ENCODE measurements around the gene AUTS2.
A peak's percentile ranks its signal among the peaks of the same experiment; 100 is the strongest.

Gene AUTS2

DNA sequence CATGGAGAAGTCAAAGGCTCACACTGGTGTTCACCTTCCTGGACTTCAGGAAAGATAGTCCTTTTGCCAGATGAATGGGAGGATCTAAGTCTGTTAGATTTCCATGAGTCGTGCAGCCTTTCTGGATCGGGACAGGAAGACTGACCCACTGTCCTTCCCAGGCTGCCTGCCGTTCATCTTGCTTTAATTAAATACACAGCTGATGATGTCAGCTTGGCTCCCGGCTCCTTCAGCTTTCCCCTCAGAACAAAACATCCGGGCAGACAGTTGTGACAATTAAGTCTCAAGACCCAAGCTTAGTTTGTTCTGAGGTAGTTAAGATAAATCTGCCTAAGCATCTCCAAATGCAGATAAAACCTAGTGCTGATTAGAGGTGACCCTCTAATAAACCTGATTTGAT lies 58.6 kb downstream of the AUTS2 start:
- peak overlapping the region; percentile 24 for H3K27ac ChIP-seq (ENCODE audit: low read length)
- peak overlapping the region in 1 of 2 donors; percentile 22 for H3K4me3 ChIP-seq (ENCODE audit: low read length in 2 of 2)
- no peaks in the 10 kb centered on the region for H3K36me3 ChIP-seq (ENCODE audit: control insufficient read depth in 2 of 2, insufficient read depth in 2 of 2, low read length in 2 of 2)
- H3K9ac ChIP-seq (ENCODE audit: low read length in 2 of 2): no peak overlapping the region
- peaks cover 29% of the 10 kb centered on the region for H3K4me1 ChIP-seq (ENCODE audit: control insufficient read depth, insufficient read depth, low read length)
- no peaks in the 10 kb centered on the region for H3K27me3 ChIP-seq (ENCODE audit: control insufficient read depth in 1 of 2, insufficient read depth in 2 of 2, low read length in 2 of 2)
- no peaks in the 10 kb centered on the region for H3K9me3 ChIP-seq (ENCODE audit: control insufficient read depth in 2 of 2, low read length in 2 of 2)

DNA sequence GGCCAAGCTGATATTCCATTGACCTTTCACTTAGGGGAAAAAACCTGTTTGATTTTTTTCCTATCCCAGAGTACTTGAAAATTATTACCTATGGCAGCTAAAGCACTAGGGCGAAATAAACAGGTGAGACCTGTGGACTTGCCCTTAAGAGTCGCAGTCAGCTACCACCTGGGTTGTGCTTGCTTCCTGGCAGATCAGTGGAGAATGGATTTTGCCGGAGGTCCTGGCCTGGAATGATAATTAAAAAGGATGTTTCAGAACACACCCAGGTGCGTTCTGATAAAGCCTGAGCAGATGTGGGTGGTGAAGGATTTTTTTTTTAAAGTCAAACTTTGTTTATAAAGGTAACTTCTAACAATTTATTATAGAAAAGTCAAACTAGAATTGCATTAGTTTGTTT lies 59.1 kb downstream of the AUTS2 start:
- Histone ChIP-seq H3K9me3 (ENCODE audit: control insufficient read depth in 2 of 2, low read length in 2 of 2) (no peaks in the 10 kb centered on the region), H3K4me3 (ENCODE audit: low read length in 2 of 2) (no peak overlapping the region), H3K4me1 (ENCODE audit: control insufficient read depth, insufficient read depth, low read length) (peaks cover 29% of the 10 kb centered on the region), H3K36me3 (ENCODE audit: control insufficient read depth in 2 of 2, insufficient read depth in 2 of 2, low read length in 2 of 2) (no peaks in the 10 kb centered on the region), H3K27ac (ENCODE audit: low read length) (no peak overlapping the region), H3K27me3 (ENCODE audit: control insufficient read depth in 1 of 2, insufficient read depth in 2 of 2, low read length in 2 of 2) (no peaks in the 10 kb centered on the region), H3K9ac (ENCODE audit: low read length in 2 of 2) (no peak overlapping the region)

- peaks cover 29% of the 10 kb centered on the region for H3K4me1 ChIP-seq (ENCODE audit: control insufficient read depth, insufficient read depth, low read length)
- no peak overlapping the region for H3K9ac ChIP-seq (ENCODE audit: low read length in 2 of 2)
- no peak overlapping the region for H3K4me3 ChIP-seq (ENCODE audit: low read length in 2 of 2)
- no peaks in the 10 kb centered on the region for H3K27me3 ChIP-seq (ENCODE audit: control insufficient read depth in 1 of 2, insufficient read depth in 2 of 2, low read length in 2 of 2)
- H3K9me3 ChIP-seq (ENCODE audit: control insufficient read depth in 2 of 2, low read length in 2 of 2): no peaks in the 10 kb centered on the region
- H3K27ac ChIP-seq (ENCODE audit: low read length): no peak overlapping the region
- no peaks in the 10 kb centered on the region for H3K36me3 ChIP-seq (ENCODE audit: control insufficient read depth in 2 of 2, insufficient read depth in 2 of 2, low read length in 2 of 2)
Measured at GRCh38 chr7:69657985-69658384, 59.7 kb downstream of the AUTS2 start.

- H3K4me3 ChIP-seq (ENCODE audit: low read length in 2 of 2): no peak overlapping the region
- no peak overlapping the region for H3K9ac ChIP-seq (ENCODE audit: low read length in 2 of 2)
- H3K36me3 ChIP-seq (ENCODE audit: control insufficient read depth in 2 of 2, insufficient read depth in 2 of 2, low read length in 2 of 2): no peaks in the 10 kb centered on the region
- peaks cover 20% of the 10 kb centered on the region for H3K4me1 ChIP-seq (ENCODE audit: control insufficient read depth, insufficient read depth, low read length)
- H3K27me3 ChIP-seq (ENCODE audit: control insufficient read depth in 1 of 2, insufficient read depth in 2 of 2, low read length in 2 of 2): no peaks in the 10 kb centered on the region
- H3K27ac ChIP-seq (ENCODE audit: low read length): no peak overlapping the region
- H3K9me3 ChIP-seq (ENCODE audit: control insufficient read depth in 2 of 2, low read length in 2 of 2): no peaks in the 10 kb centered on the region
Measured at GRCh38 chr7:69659983-69660382, 61.7 kb downstream of the AUTS2 start.

DNA sequence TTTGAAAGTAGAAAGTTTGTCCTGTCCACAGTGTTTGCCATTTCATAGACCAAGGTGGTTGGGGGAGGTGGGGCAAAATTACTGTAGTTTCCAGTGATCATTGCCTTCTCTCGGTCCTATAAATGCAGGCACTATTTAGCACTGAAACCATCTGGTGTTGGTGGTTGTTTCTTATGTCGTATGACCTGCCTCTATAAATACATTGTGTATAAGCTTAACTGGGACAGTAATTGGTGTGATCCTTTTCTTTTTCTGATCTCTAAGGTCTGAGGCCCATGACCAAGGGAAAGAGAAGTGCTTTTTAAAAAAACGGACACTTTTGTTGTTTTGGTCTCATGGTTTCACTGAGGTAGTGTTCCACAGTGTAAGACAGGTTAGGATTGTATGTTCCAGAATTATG lies 63.1 kb downstream of the AUTS2 start:
- H3K36me3 ChIP-seq (ENCODE audit: control insufficient read depth in 2 of 2, insufficient read depth in 2 of 2, low read length in 2 of 2): no peaks in the 10 kb centered on the region
- H3K27ac ChIP-seq (ENCODE audit: low read length): no peak overlapping the region
- no peaks in the 10 kb centered on the region for H3K27me3 ChIP-seq (ENCODE audit: control insufficient read depth in 1 of 2, insufficient read depth in 2 of 2, low read length in 2 of 2)
- H3K4me1 ChIP-seq (ENCODE audit: control insufficient read depth, insufficient read depth, low read length): peaks cover 8% of the 10 kb centered on the region
- H3K9me3 ChIP-seq (ENCODE audit: control insufficient read depth in 2 of 2, low read length in 2 of 2): no peaks in the 10 kb centered on the region
- H3K9ac ChIP-seq (ENCODE audit: low read length in 2 of 2): no peak overlapping the region
- H3K4me3 ChIP-seq (ENCODE audit: low read length in 2 of 2): no peak overlapping the region

DNA sequence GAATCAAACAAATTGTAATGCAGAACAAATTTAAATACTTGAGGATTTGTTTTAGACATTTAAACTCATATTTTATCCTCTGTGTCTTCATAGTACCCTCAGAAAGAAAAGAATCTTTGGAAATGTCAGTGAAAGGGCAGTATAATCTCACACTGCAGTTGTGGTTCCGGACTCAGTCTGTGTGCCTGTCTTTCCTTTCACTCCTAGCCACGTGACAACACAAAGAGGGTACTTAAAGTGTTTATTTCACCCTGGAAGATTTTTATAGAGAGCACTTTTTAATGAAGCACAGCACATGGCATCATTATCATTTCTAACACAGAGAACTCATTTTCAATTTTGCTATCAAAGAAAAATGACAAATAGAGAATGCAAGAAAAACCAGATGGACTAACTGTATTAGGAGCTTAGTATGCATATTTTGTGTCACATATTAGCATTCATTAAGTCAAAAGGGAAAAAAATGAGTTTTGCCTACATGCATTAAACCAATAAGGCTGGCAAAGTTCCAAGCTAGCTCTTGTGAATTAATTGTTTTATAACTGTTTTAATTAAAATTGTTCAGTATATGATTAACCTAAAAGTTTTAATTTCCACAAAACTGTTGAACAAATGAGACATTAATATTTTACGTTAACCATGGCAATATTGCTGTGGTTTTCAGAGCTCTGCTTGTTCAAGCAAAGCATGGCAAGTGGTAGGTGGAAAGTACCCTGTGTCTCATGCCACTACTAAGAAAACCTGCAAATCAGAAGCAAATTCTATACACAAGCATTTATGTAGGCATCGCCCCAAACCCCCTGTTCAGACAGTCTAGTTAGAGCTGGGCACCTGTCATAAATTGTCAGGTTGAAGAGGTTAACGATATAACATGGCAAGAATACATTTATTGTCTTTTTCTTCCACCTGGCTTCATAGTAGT lies 65.9 kb downstream of the AUTS2 start:
- Histone ChIP-seq H3K9ac (ENCODE audit: low read length in 2 of 2) (no peak overlapping the region), H3K4me1 (ENCODE audit: control insufficient read depth, insufficient read depth, low read length) (no peaks in the 10 kb centered on the region), H3K9me3 (ENCODE audit: control insufficient read depth in 2 of 2, low read length in 2 of 2) (no peaks in the 10 kb centered on the region), H3K27me3 (ENCODE audit: control insufficient read depth in 1 of 2, insufficient read depth in 2 of 2, low read length in 2 of 2) (no peaks in the 10 kb centered on the region), H3K27ac (ENCODE audit: low read length) (no peak overlapping the region), H3K4me3 (ENCODE audit: low read length in 2 of 2) (no peak overlapping the region), H3K36me3 (ENCODE audit: control insufficient read depth in 2 of 2, insufficient read depth in 2 of 2, low read length in 2 of 2) (no peaks in the 10 kb centered on the region)

- Histone ChIP-seq H3K27ac (ENCODE audit: low read length) (no peak overlapping the region), H3K9me3 (ENCODE audit: control insufficient read depth in 2 of 2, low read length in 2 of 2) (no peaks in the 10 kb centered on the region), H3K27me3 (ENCODE audit: control insufficient read depth in 1 of 2, insufficient read depth in 2 of 2, low read length in 2 of 2) (no peaks in the 10 kb centered on the region), H3K9ac (ENCODE audit: low read length in 2 of 2) (no peak overlapping the region), H3K36me3 (ENCODE audit: control insufficient read depth in 2 of 2, insufficient read depth in 2 of 2, low read length in 2 of 2) (no peaks in the 10 kb centered on the region), H3K4me3 (ENCODE audit: low read length in 2 of 2) (no peak overlapping the region), H3K4me1 (ENCODE audit: control insufficient read depth, insufficient read depth, low read length) (peaks cover 4% of the 10 kb centered on the region)
Measured at GRCh38 chr7:69665369-69665768, 67.1 kb downstream of the AUTS2 start.

- H3K9ac ChIP-seq (ENCODE audit: low read length in 2 of 2): no peak overlapping the region
- no peak overlapping the region for H3K27ac ChIP-seq (ENCODE audit: low read length)
Measured at GRCh38 chr7:69668339-69668870, 70.1 kb downstream of the AUTS2 start.

DNA sequence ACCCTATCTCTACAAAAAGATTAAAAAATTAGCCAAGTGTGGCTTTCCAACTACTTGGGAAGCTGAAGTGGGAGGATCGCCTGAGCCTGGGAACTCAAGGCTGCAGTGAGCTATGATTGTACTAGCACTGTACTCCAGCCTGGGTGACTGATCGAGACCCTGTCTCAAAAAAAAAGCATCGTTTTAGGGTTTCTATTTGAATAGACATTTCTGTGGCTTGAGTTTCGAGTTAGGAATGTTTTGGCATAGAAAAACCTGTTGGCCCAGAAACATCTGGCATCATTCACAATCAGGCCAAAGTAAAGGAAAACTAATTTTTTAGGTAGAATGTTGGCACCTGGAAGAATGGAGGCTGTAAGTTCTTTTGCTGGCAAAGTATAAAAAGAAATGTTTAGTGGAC lies 72.4 kb downstream of the AUTS2 start:
- Histone ChIP-seq H3K9me3 (ENCODE audit: control insufficient read depth in 2 of 2, low read length in 2 of 2) (no peaks in the 10 kb centered on the region), H3K4me1 (ENCODE audit: control insufficient read depth, insufficient read depth, low read length) (peaks cover 21% of the 10 kb centered on the region), H3K36me3 (ENCODE audit: control insufficient read depth in 2 of 2, insufficient read depth in 2 of 2, low read length in 2 of 2) (no peaks in the 10 kb centered on the region), H3K4me3 (ENCODE audit: low read length in 2 of 2) (no peak overlapping the region), H3K9ac (ENCODE audit: low read length in 2 of 2) (no peak overlapping the region), H3K27ac (ENCODE audit: low read length) (no peak overlapping the region), H3K27me3 (ENCODE audit: control insufficient read depth in 1 of 2, insufficient read depth in 2 of 2, low read length in 2 of 2) (no peaks in the 10 kb centered on the region)

More at GRCh38 chr7:69668339-69668870, 70.1 kb downstream of the AUTS2 start:
- Histone ChIP-seq H3K36me3 (ENCODE audit: control insufficient read depth in 2 of 2, insufficient read depth in 2 of 2, low read length in 2 of 2) (no peaks in the 10 kb centered on the region), H3K27me3 (ENCODE audit: control insufficient read depth in 1 of 2, insufficient read depth in 2 of 2, low read length in 2 of 2) (no peaks in the 10 kb centered on the region), H3K4me3 (ENCODE audit: low read length in 2 of 2) (no peak overlapping the region), H3K4me1 (ENCODE audit: control insufficient read depth, insufficient read depth, low read length) (peaks cover 14% of the 10 kb centered on the region), H3K9me3 (ENCODE audit: control insufficient read depth in 2 of 2, low read length in 2 of 2) (no peaks in the 10 kb centered on the region)

- no peak overlapping the region for H3K4me3 ChIP-seq (ENCODE audit: low read length in 2 of 2)
- no peak overlapping the region for H3K9ac ChIP-seq (ENCODE audit: low read length in 2 of 2)
- H3K27ac ChIP-seq (ENCODE audit: low read length): no peak overlapping the region
- H3K36me3 ChIP-seq (ENCODE audit: control insufficient read depth in 2 of 2, insufficient read depth in 2 of 2, low read length in 2 of 2): no peaks in the 10 kb centered on the region
- H3K9me3 ChIP-seq (ENCODE audit: control insufficient read depth in 2 of 2, low read length in 2 of 2): no peaks in the 10 kb centered on the region
- H3K27me3 ChIP-seq (ENCODE audit: control insufficient read depth in 1 of 2, insufficient read depth in 2 of 2, low read length in 2 of 2): no peaks in the 10 kb centered on the region
- peaks cover 21% of the 10 kb centered on the region for H3K4me1 ChIP-seq (ENCODE audit: control insufficient read depth, insufficient read depth, low read length)
Measured at GRCh38 chr7:69673074-69673473, 74.8 kb downstream of the AUTS2 start.

DNA sequence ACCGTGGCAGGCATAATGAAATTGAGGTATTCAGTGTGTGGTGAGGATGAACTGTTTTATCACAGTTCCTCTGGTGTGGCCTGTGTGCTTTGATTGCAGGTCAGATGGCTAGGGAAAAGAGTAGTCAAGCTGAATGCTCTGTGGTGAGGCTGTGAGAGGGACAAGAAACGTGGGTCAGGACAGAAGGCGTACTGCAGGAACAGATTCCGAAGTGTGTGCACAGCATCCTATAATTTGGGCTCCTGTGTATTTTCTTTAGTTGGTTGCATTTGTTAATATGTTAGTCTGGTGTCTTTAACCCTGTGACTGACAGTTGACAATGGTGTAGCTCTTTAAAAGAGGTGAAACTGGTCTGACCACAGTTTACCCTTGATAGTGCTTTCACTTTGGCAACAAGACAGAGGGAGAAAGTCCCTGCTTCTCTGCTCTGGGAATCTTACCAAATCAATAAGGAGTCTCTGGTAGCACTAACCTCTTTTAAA lies 76.5 kb downstream of the AUTS2 start:
- no peak overlapping the region for H3K4me3 ChIP-seq (ENCODE audit: low read length in 2 of 2)
- H3K4me1 ChIP-seq (ENCODE audit: control insufficient read depth, insufficient read depth, low read length): peaks cover 21% of the 10 kb centered on the region
- H3K36me3 ChIP-seq (ENCODE audit: control insufficient read depth in 2 of 2, insufficient read depth in 2 of 2, low read length in 2 of 2): no peaks in the 10 kb centered on the region
- H3K9me3 ChIP-seq (ENCODE audit: control insufficient read depth in 2 of 2, low read length in 2 of 2): no peaks in the 10 kb centered on the region
- H3K27ac ChIP-seq (ENCODE audit: low read length): no peak overlapping the region
- H3K27me3 ChIP-seq (ENCODE audit: control insufficient read depth in 1 of 2, insufficient read depth in 2 of 2, low read length in 2 of 2): no peaks in the 10 kb centered on the region
- no peak overlapping the region for H3K9ac ChIP-seq (ENCODE audit: low read length in 2 of 2)
